Upper lobe of left lung (tissue), 6 donors: Measurements from ENCODE around the gene FKTN. TPM values are rescaled to one million over a fixed set of nuclear protein-coding genes. Genes with fewer than 3 reads are reported as not detected.
"Not testable (repeated sequence)": the region's sequence is repeated elsewhere in the genome, so short reads cannot be mapped to it uniquely, and the experiment has no call there.

Experiments
- ATAC-seq, 2 donors: fragments of 200-7000 bp; cut with Tn5 transposase; one replicate each; pipeline ENCODE4 v1.9.1; 2022; ENCODE audit warnings: mild to moderate bottlenecking in 2 of 2, moderate library complexity in 2 of 2; ENCODE audit not compliant: low FRiP score in 2 of 2
- DNase-seq, 2 donors: peaks; one replicate each; pipeline ENCODE4 v3.0.0-alpha.2; 2019 to 2020
- H3K27ac ChIP-seq, 4 donors: fragments of 200-600 bp; sonication (generic); one replicate each; pipeline ENCODE4 v1.5.1; 2016 to 2019
- H3K27me3 ChIP-seq, 4 donors: fragments of 200-600 bp; sonication (generic); one replicate each; pipeline ENCODE4 v1.5.1; 2017 to 2019
- H3K36me3 ChIP-seq, 4 donors: fragments of 200-600 bp; sonication (generic); one replicate each; pipeline ENCODE4 v1.5.1; 2016 to 2019
- H3K4me1 ChIP-seq, 4 donors: fragments of 200-600 bp; sonication (generic); one replicate each; pipeline ENCODE4 v1.5.1; 2018 to 2019
- H3K4me3 ChIP-seq, 4 donors: fragments of 200-600 bp; sonication (generic); one replicate each; pipeline ENCODE4 v1.5.1; 2017 to 2019; ENCODE audit warnings: mild to moderate bottlenecking in 2 of 4, moderate library complexity in 1 of 4
- H3K9me3 ChIP-seq, 4 donors: fragments of 200-600 bp; sonication (generic); one replicate each; pipeline ENCODE4 v1.5.1; 2018 to 2019
- CTCF ChIP-seq, 6 experiments: fragments of 450-650 bp in 4 of 6; fragments of 200-600 bp in 2 of 6; sonication (generic) in 2 of 6; IDR thresholded peaks; one replicate each; pipeline ENCODE4 v1.5.1; 2016 to 2019; ENCODE audit warnings: antibody characterized with exemption in 6 of 6
- EP300 ChIP-seq, 4 donors: sonication (generic); formaldehyde crosslinking; IDR thresholded peaks; one replicate each; pipeline ENCODE4 v1.5.1; 2017; ENCODE audit warnings: antibody characterized with exemption in 4 of 4, control low read depth in 2 of 4
- POLR2A ChIP-seq, 4 donors: fragments of 450-650 bp; IDR thresholded peaks; one replicate each; pipeline ENCODE4 v1.5.1; 2016 to 2017; ENCODE audit warnings: antibody characterized with exemption in 4 of 4, mild to moderate bottlenecking in 2 of 4
- POLR2AphosphoS5 ChIP-seq, 2 donors: sonication (generic); formaldehyde crosslinking; IDR thresholded peaks; one replicate each; pipeline ENCODE4 v1.5.1; 2017; ENCODE audit warnings: antibody characterized with exemption in 2 of 2
- WGBS, 2 donors: methylation state at CpG; one replicate each; pipeline ENCODE4 v1.1.5; 2017 to 2018; 5-methylcytosine and 5-hydroxymethylcytosine counted together
- total RNA-seq, 6 donors: library from RNA; depleted of rRNA in 4 of 6; stranded (reverse); fragments of >200 nt in 4 of 6; gene quantifications; one replicate each; pipeline versions ENCODE4 v1.1.0 to v1.2.1, GENCODE V29; 2016 to 2021
- donor health status: DM: no; HTN: no; CAD: no; lungs with moderate emphysema.
- donor health status: DM: no; HTN: yes; CAD: no; lungs with severe emphysema.

The FKTN gene
- total RNA-seq, 6 donors from 2014 or later, result 3.8 to 11.5 (median 8.3) TPM

- DNase-seq, H3K27ac ChIP-seq, H3K4me3 ChIP-seq, H3K36me3 ChIP-seq, H3K27me3 ChIP-seq, H3K4me1 ChIP-seq, H3K9me3 ChIP-seq, ATAC-seq: not testable (repeated sequence)
- 86 to 89% methylated on average over 8 to 10 of the region's 10 CpGs for WGBS, 2 donors
Observed at GRCh38 chr9:105522618-105523385, 35.1 kb upstream of the FKTN start.

- no peaks in the 10 kb centered on the region for H3K27me3 ChIP-seq
- H3K36me3 ChIP-seq, result peaks cover 0 to 4% (median 0%) of the 10 kb centered on the region in 4 donors
- TF ChIP-seq CTCF (IDR thresholded peaks at IDR 0.05), result no peak
- no peak for TF ChIP-seq EP300 (IDR thresholded peaks at IDR 0.05)
- TF ChIP-seq POLR2AphosphoS5 (IDR thresholded peaks at IDR 0.05), result no peak
- TF ChIP-seq POLR2A (IDR thresholded peaks at IDR 0.05), result no peak
- 80 to 82% methylated on average over 3 of the region's 3 CpGs for WGBS, 2 donors
- no peak overlapping the region for H3K27ac ChIP-seq
- H3K4me3 ChIP-seq, result no peak overlapping the region
- no peaks in the 10 kb centered on the region for H3K9me3 ChIP-seq
- DNase-seq (no peak), ATAC-seq (no peak)
- no peaks in the 10 kb centered on the region for H3K4me1 ChIP-seq
Observed at GRCh38 chr9:105531530-105531929, 26.4 kb upstream of the FKTN start.

GRCh38 chr9:105535920-105536668 lies 21.8 kb upstream of the FKTN start:
- 90 to 96% methylated on average over 3 of the region's 3 CpGs for WGBS, 2 donors
- TF ChIP-seq POLR2A (IDR thresholded peaks at IDR 0.05) (no peak), CTCF (IDR thresholded peaks at IDR 0.05) (no peak), EP300 (IDR thresholded peaks at IDR 0.05) (no peak)
- Histone ChIP-seq H3K27me3 (no peaks in the 10 kb centered on the region), H3K4me3 (no peak overlapping the region), H3K36me3 (peaks cover 0 to 4% (median 0%) of the 10 kb centered on the region in 4 donors), H3K4me1 (no peaks in the 10 kb centered on the region), H3K27ac (no peak overlapping the region), H3K9me3 (no peaks in the 10 kb centered on the region)
- DNase-seq (no peak), ATAC-seq (no peak)

GRCh38 chr9:105539452-105539851 lies 18.5 kb upstream of the FKTN start:
- H3K36me3 ChIP-seq, result peaks cover 0 to 4% (median 0%) of the 10 kb centered on the region in 4 donors
- ATAC-seq (no peak), DNase-seq (no peak)
- H3K27me3 ChIP-seq, result no peaks in the 10 kb centered on the region
- no peaks in the 10 kb centered on the region for H3K9me3 ChIP-seq
- H3K4me3 ChIP-seq, result no peak overlapping the region
- WGBS, 2 donors, result 95 to 100% methylated on average over 1 of the region's 1 CpG
- H3K27ac ChIP-seq, result no peak overlapping the region
- H3K4me1 ChIP-seq, result no peaks in the 10 kb centered on the region
- TF ChIP-seq POLR2A (IDR thresholded peaks at IDR 0.05) (no peak), EP300 (IDR thresholded peaks at IDR 0.05) (no peak), POLR2AphosphoS5 (IDR thresholded peaks at IDR 0.05) (no peak), CTCF (IDR thresholded peaks at IDR 0.05) (no peak)

GRCh38 chr9:105541838-105542237 lies 16.1 kb upstream of the FKTN start:
- Histone ChIP-seq H3K4me1 (no peaks in the 10 kb centered on the region), H3K36me3 (no peaks in the 10 kb centered on the region), H3K27me3 (no peaks in the 10 kb centered on the region), H3K27ac (no peak overlapping the region), H3K9me3 (no peaks in the 10 kb centered on the region), H3K4me3 (no peak overlapping the region)
- TF ChIP-seq EP300 (IDR thresholded peaks at IDR 0.05), result no peak
- DNase-seq (no peak), ATAC-seq (no peak)
- WGBS, 2 donors, result 90 to 98% methylated on average over 3 of the region's 3 CpGs
